Testis (tissue), 2 donors: ENCODE data around the gene ABHD15.

Experiments
- CTCF ChIP-seq, 3 experiments: fragments of 450-650 bp in 2 of 3; fragments of 200-600 bp in 1 of 3; sonication (generic) in 1 of 3; IDR thresholded peaks; one replicate each; pipeline ENCODE4 v1.5.1; 2016 to 2019; ENCODE audit warnings: antibody characterized with exemption in 3 of 3, mild to moderate bottlenecking in 2 of 3, moderate library complexity in 1 of 3
- POLR2A ChIP-seq: fragments of 450-650 bp; IDR thresholded peaks from one replicate; pipeline ENCODE4 v1.6.1; 2017; ENCODE audit warnings: antibody characterized with exemption, mild to moderate bottlenecking, moderate library complexity

GRCh38 chr17:29612404-29613280, 45.8 kb upstream of the ABHD15 start:
- no peak for TF ChIP-seq CTCF (IDR thresholded peaks at IDR 0.05)
- no peak for TF ChIP-seq POLR2A
